GM21723 (cell line): Measurements from ENCODE around the gene CEP70.

Experiments
- ATAC-seq: cut with Tn5 transposase; IDR thresholded peaks from one replicate; pipeline ENCODE4 v1.9.1; 2021; ENCODE audit warnings: mild to moderate bottlenecking, moderate library complexity; ENCODE audit not compliant: unreplicated experiment

Gene CEP70

GRCh38 chr3:138472141-138472825 is 121.8 kb downstream of the CEP70 start:
- ATAC-seq: no peak

DNA sequence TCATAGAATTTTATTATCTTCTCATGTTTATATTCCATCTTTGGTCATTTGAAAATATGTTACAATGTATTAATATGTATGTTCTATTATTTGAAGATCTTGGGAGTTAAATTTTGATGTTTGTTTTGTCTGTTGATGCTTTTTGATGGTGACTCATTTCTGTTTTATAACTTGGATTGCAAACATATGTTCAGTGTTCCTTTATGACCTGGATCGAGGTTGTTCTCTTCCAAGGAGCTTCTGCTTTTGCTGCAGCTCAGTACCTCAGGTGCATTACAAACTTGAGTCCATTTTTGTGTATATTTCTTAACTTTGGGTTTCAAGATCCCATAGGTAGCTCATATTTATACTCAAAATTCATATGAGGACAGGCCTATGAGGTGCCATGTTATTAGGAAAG is 122.6 kb downstream of the CEP70 start:
- no peak for ATAC-seq

GRCh38 chr3:138470687-138471086 is 123.4 kb downstream of the CEP70 start:
- no peak for ATAC-seq

GRCh38 chr3:138469874-138470273 is 124.2 kb downstream of the CEP70 start:
- no peak for ATAC-seq

- ATAC-seq: no peak
Observed at GRCh38 chr3:138468886-138469285, 125.2 kb downstream of the CEP70 start.

GRCh38 chr3:138468451-138468850 is 125.6 kb downstream of the CEP70 start:
- no peak for ATAC-seq

- ATAC-seq: no peak
Observed at GRCh38 chr3:138467931-138468330, 126.1 kb downstream of the CEP70 start.

DNA sequence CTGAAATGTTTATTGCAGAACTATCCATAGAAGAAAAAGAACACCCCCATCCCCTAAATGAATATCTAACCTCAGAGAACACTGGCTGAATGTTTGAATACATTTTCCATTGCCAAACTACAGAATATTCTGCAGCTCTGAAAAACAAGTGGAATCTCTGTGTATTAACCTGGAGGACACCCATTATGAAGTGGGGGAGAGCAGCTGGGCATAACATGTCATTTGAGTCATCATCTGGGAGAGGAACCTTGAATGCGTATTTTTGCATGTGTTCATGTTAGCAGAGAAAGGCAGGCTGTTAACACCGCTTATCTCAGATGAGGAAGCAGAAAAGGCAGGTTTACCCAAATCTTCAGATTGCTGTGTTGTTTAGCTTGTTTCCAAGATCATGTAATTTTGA is 128.1 kb downstream of the CEP70 start:
- no peak for ATAC-seq

GRCh38 chr3:138465451-138465850 is 128.6 kb downstream of the CEP70 start:
- ATAC-seq: no peak

GRCh38 chr3:138464491-138464860 is 129.6 kb downstream of the CEP70 start:
- no peak for ATAC-seq

GRCh38 chr3:138463724-138464490 is 130.2 kb downstream of the CEP70 start:
- ATAC-seq: no peak

GRCh38 chr3:138461896-138462295 is 132.2 kb downstream of the CEP70 start:
- no peak for ATAC-seq

DNA sequence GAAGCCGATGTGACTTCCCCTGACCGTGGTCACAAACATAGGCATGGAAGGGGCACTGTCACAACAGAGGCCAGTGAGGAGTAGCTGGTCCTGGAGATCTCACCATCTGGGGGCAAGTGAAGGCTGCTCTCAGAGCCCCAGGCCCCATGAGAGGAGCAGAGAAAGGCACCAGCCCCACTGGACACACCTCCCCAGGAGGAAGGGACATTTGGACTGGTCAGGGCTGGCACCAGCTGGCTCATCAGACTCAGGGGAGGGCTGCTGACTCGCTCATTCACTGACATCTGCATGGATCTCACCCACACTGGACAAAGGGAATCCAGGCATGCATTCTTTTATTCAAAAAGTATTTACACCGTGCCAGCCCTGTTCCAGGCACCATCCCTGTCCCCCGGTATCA is 132.8 kb downstream of the CEP70 start:
- no peak for ATAC-seq

DNA sequence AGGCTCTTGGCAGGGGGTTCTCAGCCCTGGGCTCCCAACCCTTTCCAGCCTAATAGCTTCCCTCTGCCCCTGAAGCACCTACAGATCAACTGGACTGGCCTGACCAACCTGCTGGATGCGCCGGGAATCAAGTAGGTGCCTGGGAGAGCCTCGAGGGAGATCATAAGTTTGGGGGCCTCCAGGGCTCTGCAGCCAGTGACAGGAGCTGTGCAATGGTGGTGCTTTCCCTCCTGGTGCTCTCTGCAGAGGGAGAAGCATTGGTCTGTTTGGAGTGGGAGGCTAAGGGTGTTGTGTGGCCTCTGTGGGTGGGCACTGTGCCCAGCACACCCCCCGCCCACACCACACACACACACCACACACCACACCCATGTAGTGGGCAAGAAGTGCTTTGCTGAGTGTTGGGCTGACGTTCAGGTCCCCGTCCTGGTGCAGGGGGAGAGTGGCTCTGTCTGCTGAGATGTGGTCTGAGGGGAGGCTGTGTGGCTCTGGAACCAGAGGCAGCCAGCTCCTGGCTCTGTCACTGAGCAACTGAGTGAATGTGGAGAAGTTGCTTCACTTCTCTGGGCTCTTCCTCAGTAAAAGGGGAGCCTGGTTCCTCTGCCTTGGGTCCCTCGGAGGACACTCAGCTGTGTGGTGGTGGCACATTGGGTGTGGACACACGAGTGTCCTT is 133.4 kb downstream of the CEP70 start:
- no peak for ATAC-seq

DNA sequence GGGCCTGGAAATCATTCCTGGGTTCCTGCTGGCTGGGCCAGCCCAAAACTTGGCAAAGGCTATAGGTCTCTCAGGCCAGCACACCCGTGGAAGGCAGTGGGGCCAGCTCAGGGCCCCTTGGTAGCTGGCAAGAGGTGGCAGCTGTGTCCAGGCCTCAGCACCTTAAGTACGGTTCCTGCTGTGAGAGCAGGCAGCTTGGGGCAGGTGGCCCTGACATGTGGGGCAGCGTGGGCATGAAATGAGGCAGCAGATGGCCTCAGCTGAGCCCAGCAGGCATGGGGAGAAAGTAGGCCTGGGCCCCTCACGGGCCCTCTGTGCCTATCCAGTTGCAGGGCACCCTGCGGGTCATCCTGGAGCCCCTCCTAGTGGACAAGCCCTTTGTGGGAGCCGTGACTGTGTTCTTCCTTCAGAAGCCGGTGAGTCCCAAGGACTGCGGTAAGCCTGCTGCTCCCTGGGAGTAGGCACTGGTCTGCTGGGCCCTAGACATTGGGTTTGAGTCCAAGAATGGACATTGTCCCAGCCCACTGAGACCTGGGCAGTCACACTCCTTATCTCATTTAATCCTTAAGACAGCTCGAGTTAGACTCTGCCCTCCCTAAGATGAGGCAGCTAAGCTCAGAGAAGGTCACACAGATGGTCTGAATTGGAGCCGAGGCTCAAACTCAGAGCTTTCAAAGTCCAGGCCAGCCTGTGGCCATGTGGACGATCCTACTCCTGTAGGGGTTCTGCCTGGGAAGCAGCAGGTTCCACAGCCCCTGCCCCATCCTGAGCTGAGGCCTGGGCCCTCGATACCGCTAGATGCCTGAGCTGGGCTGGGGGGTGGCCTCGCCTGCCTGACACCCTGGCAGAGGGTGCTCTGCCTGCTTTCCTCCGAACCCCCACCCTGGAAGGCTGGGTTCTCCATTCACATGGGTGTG is 134.2 kb downstream of the CEP70 start:
- ATAC-seq: no peak

- ATAC-seq: no peak
Observed at GRCh38 chr3:138458774-138459499, 135.1 kb downstream of the CEP70 start.

GRCh38 chr3:138457863-138458735 is 136.0 kb downstream of the CEP70 start:
- ATAC-seq: no peak

GRCh38 chr3:138456961-138457862 is 136.8 kb downstream of the CEP70 start:
- ATAC-seq: no peak
